ENCODE data around the gene POLR3E. TPM values are rescaled to one million over a fixed set of nuclear protein-coding genes. Genes with fewer than 3 reads are reported as not detected.

POLR3E gene
- polyA plus RNA-seq, 1 donor (not counting 4 experiments of a cell fraction or from before 2014, with no cell fraction given): 74.0 TPM

DNA sequence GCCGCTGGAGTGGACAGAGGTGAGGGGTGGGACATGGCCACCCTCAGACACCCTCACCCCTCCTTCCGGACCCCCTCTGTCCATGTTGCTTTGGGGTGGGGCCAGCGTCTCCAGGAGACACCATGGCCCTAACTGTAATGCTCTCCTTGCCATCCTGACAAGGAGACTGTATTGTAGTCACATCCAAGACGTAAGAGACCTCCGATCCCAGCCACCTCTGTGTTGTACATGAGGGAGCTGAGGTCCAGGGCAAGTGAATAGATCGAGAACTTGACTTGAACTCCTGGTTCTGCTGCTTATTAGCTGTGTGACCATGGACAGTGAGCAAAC, 30.2 kb downstream of the POLR3E start:
- no peak for TF ChIP-seq CTCF (optimal IDR thresholded peaks at IDR 0.05 in 1 of 3, IDR thresholded peaks at IDR 0.05 in 1 of 3, conservative IDR thresholded peaks at IDR 0.05 in 1 of 3; ENCODE audit: extremely low read depth in 1 of 3, insufficient read depth in 2 of 3, low read length in 3 of 3)
- no peak for TF ChIP-seq EZH2 (IDR thresholded peaks at IDR 0.05; ENCODE audit: low read length)
- peaks cover 4% of the 10 kb centered on the region for H4K20me1 ChIP-seq (ENCODE audit: control insufficient read depth, extremely low read depth, insufficient read depth, low read length)
- no peak overlapping the region for H3K27ac ChIP-seq (ENCODE audit: control insufficient read depth, insufficient read depth, low read length)
- FAIRE-seq (no peak), DNase-seq (ENCODE audit: low read depth, low spot score) (no peak)
- no peak overlapping the region for H3K4me3 ChIP-seq (ENCODE audit: control insufficient read depth in 2 of 3, extremely low read depth in 1 of 3, insufficient read depth in 2 of 3, low read depth in 1 of 3, low read length in 3 of 3)
- peaks cover 18 to 34% of the 10 kb centered on the region in 2 experiments for H3K36me3 ChIP-seq (ENCODE audit: control insufficient read depth in 2 of 2, extremely low read depth in 1 of 2, insufficient read depth in 2 of 2, low read length in 2 of 2)
- H3K79me2 ChIP-seq (ENCODE audit: control insufficient read depth, insufficient read depth, low read length): peaks cover 2% of the 10 kb centered on the region
- H3K9me1 ChIP-seq (ENCODE audit: control insufficient read depth, extremely low read depth, insufficient read depth, low read length): no peaks in the 10 kb centered on the region
- no peaks in the 10 kb centered on the region for H3K4me1 ChIP-seq (ENCODE audit: control insufficient read depth, extremely low read depth, insufficient read depth, low read length)
- H3K9ac ChIP-seq (ENCODE audit: control insufficient read depth, extremely low read depth, insufficient read depth, low read length): no peak overlapping the region
- H3K4me2 ChIP-seq (ENCODE audit: control insufficient read depth, extremely low read depth, insufficient read depth, low read depth, low read length): no peak overlapping the region
- H3K9me3 ChIP-seq (ENCODE audit: control insufficient read depth, low read depth, low read length): no peaks in the 10 kb centered on the region
- H2AFZ ChIP-seq (ENCODE audit: control insufficient read depth, low read length): no peak overlapping the region
- dilution Hi-C loops (cut with MboI; ENCODE audit: extremely low pct_ligation_motif_present, low sequenced_read_pairs): no loop called here
- H3K27me3 ChIP-seq (ENCODE audit: control insufficient read depth, extremely low read depth, insufficient read depth, low read length): no peaks in the 10 kb centered on the region

GRCh38 chr16:22328081-22328725, 31.0 kb downstream of the POLR3E start:
- Histone ChIP-seq H3K36me3 (ENCODE audit: control insufficient read depth in 2 of 2, extremely low read depth in 1 of 2, insufficient read depth in 2 of 2, low read length in 2 of 2) (peaks cover 20 to 27% of the 10 kb centered on the region in 2 experiments), H3K4me1 (ENCODE audit: control insufficient read depth, extremely low read depth, insufficient read depth, low read length) (no peaks in the 10 kb centered on the region), H3K9me3 (ENCODE audit: control insufficient read depth, low read depth, low read length) (no peaks in the 10 kb centered on the region), H3K4me2 (ENCODE audit: control insufficient read depth, extremely low read depth, insufficient read depth, low read depth, low read length) (no peak overlapping the region), H3K4me3 (ENCODE audit: control insufficient read depth in 2 of 3, extremely low read depth in 1 of 3, insufficient read depth in 2 of 3, low read depth in 1 of 3, low read length in 3 of 3) (no peak overlapping the region), H2AFZ (ENCODE audit: control insufficient read depth, low read length) (no peak overlapping the region), H4K20me1 (ENCODE audit: control insufficient read depth, extremely low read depth, insufficient read depth, low read length) (peaks cover 4% of the 10 kb centered on the region), H3K27me3 (ENCODE audit: control insufficient read depth, extremely low read depth, insufficient read depth, low read length) (no peaks in the 10 kb centered on the region), H3K79me2 (ENCODE audit: control insufficient read depth, insufficient read depth, low read length) (no peaks in the 10 kb centered on the region), H3K27ac (ENCODE audit: control insufficient read depth, insufficient read depth, low read length) (no peak overlapping the region), H3K9ac (ENCODE audit: control insufficient read depth, extremely low read depth, insufficient read depth, low read length) (no peak overlapping the region), H3K9me1 (ENCODE audit: control insufficient read depth, extremely low read depth, insufficient read depth, low read length) (no peaks in the 10 kb centered on the region)
- DNase-seq (ENCODE audit: low read depth, low spot score) (no peak), FAIRE-seq (no peak)
- dilution Hi-C loops (cut with MboI; ENCODE audit: extremely low pct_ligation_motif_present, low sequenced_read_pairs): no loop called here
- TF ChIP-seq EZH2 (IDR thresholded peaks at IDR 0.05; ENCODE audit: low read length) (no peak), CTCF (optimal IDR thresholded peaks at IDR 0.05 in 1 of 3, IDR thresholded peaks at IDR 0.05 in 1 of 3, conservative IDR thresholded peaks at IDR 0.05 in 1 of 3; ENCODE audit: extremely low read depth in 1 of 3, insufficient read depth in 2 of 3, low read length in 3 of 3) (no peak)
